ENCODE measurements around the gene PUM2.

Gene PUM2

DNA sequence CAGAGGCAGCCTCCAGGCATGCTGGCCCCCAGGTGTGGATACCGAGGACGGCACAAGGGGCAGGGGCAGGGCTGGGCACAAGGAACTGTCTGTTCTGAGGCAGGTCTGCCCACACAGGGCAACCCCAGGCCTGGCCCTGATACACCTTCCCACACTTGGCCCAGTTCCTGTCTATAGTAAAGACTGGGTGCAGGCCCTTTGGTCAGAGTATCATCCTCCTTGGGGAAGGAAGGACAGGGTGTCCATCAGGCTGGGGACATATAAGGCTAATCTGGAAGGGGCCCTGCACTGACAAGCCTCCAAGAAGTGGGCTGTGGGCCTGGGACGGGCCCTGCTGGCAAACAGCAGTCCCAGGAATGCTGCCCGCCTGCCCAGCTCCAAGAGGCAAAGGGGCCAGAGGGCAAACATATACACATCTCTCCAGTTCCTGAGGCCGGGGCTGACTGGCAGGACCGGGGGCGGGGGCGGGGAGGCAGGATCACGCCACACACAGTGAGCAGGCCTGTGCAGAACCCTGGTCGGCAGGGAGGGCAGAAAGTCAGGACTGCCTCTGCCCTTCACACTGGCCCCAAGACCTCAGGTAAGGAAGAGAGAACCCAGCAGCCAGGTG lies 144.6 kb downstream of the PUM2 start:
- Histone ChIP-seq H3K9me3 (ENCODE audit: control insufficient read depth, insufficient read depth, low read length) (no peaks in the 10 kb centered on the region), H3K4me3 (ENCODE audit: low read depth, low read length) (no peak overlapping the region), H3K4me1 (ENCODE audit: control insufficient read depth, insufficient read depth, low read length) (no peaks in the 10 kb centered on the region), H3K27ac (ENCODE audit: low read depth, low read length) (no peak overlapping the region), H3K36me3 (ENCODE audit: control insufficient read depth, insufficient read depth, low read length) (peaks cover 44% of the 10 kb centered on the region), H3K9ac (ENCODE audit: low read depth, low read length) (no peak overlapping the region), H3K27me3 (ENCODE audit: control insufficient read depth, insufficient read depth, low read length) (no peaks in the 10 kb centered on the region)

GRCh38 chr2:20205069-20205468 lies 145.6 kb downstream of the PUM2 start:
- H3K27ac ChIP-seq (ENCODE audit: low read depth, low read length) = no peak overlapping the region
- H3K9me3 ChIP-seq (ENCODE audit: control insufficient read depth, insufficient read depth, low read length) = no peaks in the 10 kb centered on the region
- no peak overlapping the region for H3K9ac ChIP-seq (ENCODE audit: low read depth, low read length)
- no peak overlapping the region for H3K4me3 ChIP-seq (ENCODE audit: low read depth, low read length)
- H3K36me3 ChIP-seq (ENCODE audit: control insufficient read depth, insufficient read depth, low read length) = peaks cover 49% of the 10 kb centered on the region
- no peaks in the 10 kb centered on the region for H3K4me1 ChIP-seq (ENCODE audit: control insufficient read depth, insufficient read depth, low read length)
- H3K27me3 ChIP-seq (ENCODE audit: control insufficient read depth, insufficient read depth, low read length) = no peaks in the 10 kb centered on the region

DNA sequence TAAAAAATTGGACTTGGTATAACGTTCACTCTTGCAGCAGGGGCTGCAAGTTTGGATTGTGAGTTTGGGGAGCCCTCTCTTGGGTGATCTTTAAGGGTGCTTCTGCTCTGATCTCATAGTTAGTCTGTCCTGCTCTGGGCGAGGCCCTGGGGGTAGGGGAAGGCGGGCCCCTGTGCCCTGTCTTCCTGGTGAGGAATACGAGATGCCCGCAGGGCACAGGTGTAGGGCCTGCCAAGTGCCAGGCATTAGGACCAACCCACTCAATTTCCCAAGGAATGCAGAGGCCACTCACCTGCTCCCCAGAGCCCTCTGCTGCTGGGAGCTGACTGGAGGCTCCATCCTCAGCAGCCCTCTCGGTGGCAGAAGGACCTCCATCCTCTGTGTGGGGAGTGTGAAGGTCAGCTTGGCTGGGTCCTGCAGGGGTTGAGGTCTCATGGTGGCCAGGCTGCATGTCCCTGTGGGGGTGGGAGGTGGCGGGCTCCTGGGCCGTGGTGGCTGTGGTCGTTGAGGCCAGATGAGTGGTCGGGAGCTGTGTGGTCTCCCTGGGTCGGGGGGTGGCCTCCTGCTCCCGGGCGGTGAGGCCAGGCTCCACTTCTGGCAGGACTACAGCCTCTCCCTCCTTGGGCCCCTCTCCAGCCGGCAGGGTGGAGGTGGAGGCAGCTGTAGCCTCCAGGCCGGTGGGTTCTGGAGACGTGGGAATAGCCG lies 147.0 kb downstream of the PUM2 start:
- Histone ChIP-seq H3K9ac (ENCODE audit: low read depth, low read length) (no peak overlapping the region), H3K27me3 (ENCODE audit: control insufficient read depth, insufficient read depth, low read length) (no peaks in the 10 kb centered on the region), H3K9me3 (ENCODE audit: control insufficient read depth, insufficient read depth, low read length) (no peaks in the 10 kb centered on the region), H3K36me3 (ENCODE audit: control insufficient read depth, insufficient read depth, low read length) (peaks cover 49% of the 10 kb centered on the region), H3K4me1 (ENCODE audit: control insufficient read depth, insufficient read depth, low read length) (no peaks in the 10 kb centered on the region), H3K4me3 (ENCODE audit: low read depth, low read length) (no peak overlapping the region), H3K27ac (ENCODE audit: low read depth, low read length) (no peak overlapping the region)

DNA sequence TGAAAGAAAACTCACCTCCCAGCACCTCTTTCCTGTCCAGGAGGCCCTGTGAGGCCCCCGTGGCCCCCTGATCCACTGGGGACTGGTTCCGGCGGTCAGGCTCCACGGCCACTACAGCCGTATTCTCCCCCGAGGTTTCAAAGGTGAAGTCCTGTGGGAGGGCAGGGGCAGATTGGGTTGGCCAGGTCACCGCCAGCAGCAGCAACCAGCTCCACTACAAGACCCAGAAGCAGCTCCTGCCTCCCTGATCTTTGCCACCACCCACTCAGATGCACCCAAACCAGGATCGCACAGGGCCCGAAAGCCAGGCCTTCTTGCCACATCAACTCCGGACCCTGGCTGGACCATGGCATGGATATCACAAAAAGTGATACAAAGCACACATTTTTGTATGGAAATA lies 147.6 kb downstream of the PUM2 start:
- H3K9me3 ChIP-seq (ENCODE audit: control insufficient read depth, insufficient read depth, low read length) = no peaks in the 10 kb centered on the region
- H3K27ac ChIP-seq (ENCODE audit: low read depth, low read length) = no peak overlapping the region
- H3K4me1 ChIP-seq (ENCODE audit: control insufficient read depth, insufficient read depth, low read length) = no peaks in the 10 kb centered on the region
- H3K27me3 ChIP-seq (ENCODE audit: control insufficient read depth, insufficient read depth, low read length) = no peaks in the 10 kb centered on the region
- no peak overlapping the region for H3K4me3 ChIP-seq (ENCODE audit: low read depth, low read length)
- no peak overlapping the region for H3K9ac ChIP-seq (ENCODE audit: low read depth, low read length)
- peaks cover 49% of the 10 kb centered on the region for H3K36me3 ChIP-seq (ENCODE audit: control insufficient read depth, insufficient read depth, low read length)

DNA sequence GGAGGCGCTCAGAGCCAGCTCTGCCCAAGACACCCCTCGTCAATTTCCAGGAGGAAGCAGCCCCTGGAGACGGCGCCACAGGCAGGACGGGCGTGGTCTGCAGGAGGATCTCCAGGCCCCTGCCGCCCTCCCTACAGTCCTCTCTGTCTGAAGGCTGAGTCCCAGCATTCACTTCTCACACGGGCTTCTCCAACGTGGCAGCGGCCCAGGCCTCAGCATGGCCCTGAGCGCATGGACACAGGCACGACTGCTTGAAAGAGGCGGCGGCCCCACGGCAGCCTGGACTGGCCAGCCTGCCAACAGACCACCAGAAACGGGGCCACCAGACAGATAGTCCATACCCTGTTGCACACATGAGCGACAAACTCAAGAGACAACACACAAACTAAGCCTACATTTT lies 149.0 kb downstream of the PUM2 start:
- Histone ChIP-seq H3K9me3 (ENCODE audit: control insufficient read depth, insufficient read depth, low read length) (no peaks in the 10 kb centered on the region), H3K4me3 (ENCODE audit: low read depth, low read length) (no peak overlapping the region), H3K27me3 (ENCODE audit: control insufficient read depth, insufficient read depth, low read length) (no peaks in the 10 kb centered on the region), H3K4me1 (ENCODE audit: control insufficient read depth, insufficient read depth, low read length) (no peaks in the 10 kb centered on the region), H3K36me3 (ENCODE audit: control insufficient read depth, insufficient read depth, low read length) (peaks cover 49% of the 10 kb centered on the region), H3K27ac (ENCODE audit: low read depth, low read length) (no peak overlapping the region), H3K9ac (ENCODE audit: low read depth, low read length) (no peak overlapping the region)

GRCh38 chr2:20200697-20201555 lies 149.7 kb downstream of the PUM2 start:
- H3K4me1 ChIP-seq (ENCODE audit: control insufficient read depth, insufficient read depth, low read length) = no peaks in the 10 kb centered on the region
- no peak overlapping the region for H3K9ac ChIP-seq (ENCODE audit: low read depth, low read length)
- no peaks in the 10 kb centered on the region for H3K27me3 ChIP-seq (ENCODE audit: control insufficient read depth, insufficient read depth, low read length)
- no peak overlapping the region for H3K27ac ChIP-seq (ENCODE audit: low read depth, low read length)
- no peak overlapping the region for H3K4me3 ChIP-seq (ENCODE audit: low read depth, low read length)
- H3K36me3 ChIP-seq (ENCODE audit: control insufficient read depth, insufficient read depth, low read length) = peaks cover 49% of the 10 kb centered on the region
- H3K9me3 ChIP-seq (ENCODE audit: control insufficient read depth, insufficient read depth, low read length) = no peaks in the 10 kb centered on the region

- Histone ChIP-seq H3K9ac (ENCODE audit: low read depth, low read length) (no peak overlapping the region), H3K36me3 (ENCODE audit: control insufficient read depth, insufficient read depth, low read length) (peaks cover 42% of the 10 kb centered on the region), H3K9me3 (ENCODE audit: control insufficient read depth, insufficient read depth, low read length) (no peaks in the 10 kb centered on the region), H3K27ac (ENCODE audit: low read depth, low read length) (no peak overlapping the region), H3K4me3 (ENCODE audit: low read depth, low read length) (no peak overlapping the region), H3K27me3 (ENCODE audit: control insufficient read depth, insufficient read depth, low read length) (no peaks in the 10 kb centered on the region), H3K4me1 (ENCODE audit: control insufficient read depth, insufficient read depth, low read length) (no peaks in the 10 kb centered on the region)
These were observed 150.9 kb downstream of the PUM2 start for GRCh38 chr2:20199633-20200270.

GRCh38 chr2:20198796-20199632 lies 151.6 kb downstream of the PUM2 start:
- Histone ChIP-seq H3K27me3 (ENCODE audit: control insufficient read depth, insufficient read depth, low read length) (no peaks in the 10 kb centered on the region), H3K9me3 (ENCODE audit: control insufficient read depth, insufficient read depth, low read length) (no peaks in the 10 kb centered on the region), H3K27ac (ENCODE audit: low read depth, low read length) (no peak overlapping the region), H3K36me3 (ENCODE audit: control insufficient read depth, insufficient read depth, low read length) (peaks cover 35% of the 10 kb centered on the region), H3K4me1 (ENCODE audit: control insufficient read depth, insufficient read depth, low read length) (no peaks in the 10 kb centered on the region), H3K9ac (ENCODE audit: low read depth, low read length) (no peak overlapping the region), H3K4me3 (ENCODE audit: low read depth, low read length) (no peak overlapping the region)

Measured in HUES48 (cell line).